HepG2 (cell line): ENCODE data around the gene SRCAP. TPM values are rescaled to one million over a fixed set of nuclear protein-coding genes. Genes with fewer than 3 reads are reported as not detected.

ENCODE experiments used
- CAMTA2 ChIP-seq: sonication (generic); formaldehyde crosslinking; IDR thresholded peaks from 2 replicates; pipeline ENCODE4 v1.4.0; 2020; ENCODE audit warnings: mild to moderate bottlenecking, missing genetic modification reagents, borderline replicate concordance
- CBX5 ChIP-seq: sonication (generic); formaldehyde crosslinking; IDR thresholded peaks from 2 replicates; pipeline ENCODE4 v1.4.0; 2020; ENCODE audit warnings: missing genetic modification reagents, borderline replicate concordance
- KAT7 ChIP-seq: IDR thresholded peaks from 2 replicates; pipeline ENCODE4 v1.6.1; 2018; ENCODE audit warnings: borderline replicate concordance, missing compliant biosample characterization
- NBN ChIP-seq: fragments of 450-650 bp; conservative IDR thresholded peaks from 2 replicates; pipeline ENCODE4 v1.6.1; 2017
- NFATC3 ChIP-seq: sonication (generic); formaldehyde crosslinking; IDR thresholded peaks from 2 replicates; pipeline ENCODE4 v1.5.1; 2020; ENCODE audit warnings: mild to moderate bottlenecking, missing genetic modification reagents
- NR3C1 ChIP-seq: sonication (generic); formaldehyde crosslinking; IDR thresholded peaks from 2 replicates; pipeline ENCODE4 v1.4.0; 2020; ENCODE audit warnings: missing genetic modification reagents
- POGZ ChIP-seq: sonication (generic); formaldehyde crosslinking; IDR thresholded peaks from 2 replicates; pipeline ENCODE4 v1.4.0; 2020; ENCODE audit warnings: mild to moderate bottlenecking, missing genetic modification reagents
- RARA ChIP-seq: IDR thresholded peaks from 2 replicates; pipeline ENCODE4 v1.6.1; 2016; ENCODE audit warnings: missing genetic modification reagents, missing compliant biosample characterization
- SMAD9 ChIP-seq: sonication (generic); formaldehyde crosslinking; IDR thresholded peaks from 2 replicates; pipeline ENCODE4 v1.5.1; 2020; ENCODE audit warnings: mild to moderate bottlenecking, missing genetic modification reagents
- ZBTB2 ChIP-seq: sonication (generic); formaldehyde crosslinking; IDR thresholded peaks from 2 replicates; pipeline ENCODE4 v1.8.0; 2022; ENCODE audit warnings: low read depth, missing genetic modification reagents
- ZNF264 ChIP-seq: sonication (generic); formaldehyde crosslinking; IDR thresholded peaks from 2 replicates; pipeline ENCODE4 v1.4.0; 2020; ENCODE audit warnings: missing genetic modification reagents
- ZNF431 ChIP-seq: sonication (generic); formaldehyde crosslinking; IDR thresholded peaks from 2 replicates; pipeline ENCODE4 v1.9.0; 2022; ENCODE audit warnings: missing genetic modification reagents, low read depth, mild to moderate bottlenecking, borderline replicate concordance
- ZNF501 ChIP-seq: sonication (generic); formaldehyde crosslinking; IDR thresholded peaks from 2 replicates; pipeline ENCODE4 v1.5.1; 2020; ENCODE audit warnings: mild to moderate bottlenecking, moderate library complexity, missing genetic modification reagents
- ZNF709 ChIP-seq: sonication (generic); formaldehyde crosslinking; IDR thresholded peaks from 2 replicates; pipeline ENCODE4 v1.5.0; 2020; ENCODE audit warnings: mild to moderate bottlenecking, missing genetic modification reagents
- ZNF777 ChIP-seq: sonication (generic); formaldehyde crosslinking; IDR thresholded peaks from 2 replicates; pipeline ENCODE4 v1.4.0; 2020; ENCODE audit warnings: missing genetic modification reagents
- ZNF841 ChIP-seq: sonication (generic); formaldehyde crosslinking; IDR thresholded peaks from 2 replicates; pipeline ENCODE4 v1.8.1; 2023; ENCODE audit warnings: missing genetic modification reagents, borderline replicate concordance
- polyA plus RNA-seq, 8 experiments: library from polyadenylated mRNA; depleted of rRNA in 3 of 8; stranded (reverse) in 7 of 8; unstranded in 1 of 8; fragments of >200 nt; fragmentation: Illumina TruSeq in 4 of 8; extraction: Trizol in 4 of 8; gene quantifications; 2 replicates each; pipeline versions ENCODE4 v1.2.1 to v1.2.3, GENCODE V29; 2011 to 2016; ENCODE audit warnings: low read depth in 4 of 8, missing spikeins in 1 of 8, mixed read lengths in 1 of 8; ENCODE audit not compliant: insufficient read depth in 1 of 8
- total RNA-seq, 5 experiments: library from RNA; depleted of rRNA; stranded (reverse); fragments of >200 nt; fragmentation: Illumina TruSeq; extraction: Trizol; gene quantifications; 2 replicates each; pipeline ENCODE4 v1.2.3, GENCODE V29; 2016; ENCODE audit warnings: low read depth in 1 of 5
- TF ChIP-seq, protein P1 (sequence below): IDR thresholded peaks from 2 replicates; pipeline ENCODE4 v1.6.1; 2016; ENCODE audit warnings: low read depth, control low read depth
- TF ChIP-seq, protein P2 (sequence below): IDR thresholded peaks from 2 replicates; pipeline ENCODE4 v1.6.1; 2012; ENCODE audit warnings: low read depth, low read length, improper control_type of control experiment
- TF ChIP-seq, protein P3 (sequence below): sonication (generic); formaldehyde crosslinking; IDR thresholded peaks from 2 replicates; pipeline ENCODE4 v1.5.0; 2020; ENCODE audit warnings: mild to moderate bottlenecking, missing genetic modification reagents, borderline replicate concordance

Gene SRCAP
- total and polyA plus RNA-seq, 2 of the 13 experiments (the other 11 are each of a cell fraction or from before 2014, with no cell fraction given): 4.9 to 9.0 TPM

DNA sequence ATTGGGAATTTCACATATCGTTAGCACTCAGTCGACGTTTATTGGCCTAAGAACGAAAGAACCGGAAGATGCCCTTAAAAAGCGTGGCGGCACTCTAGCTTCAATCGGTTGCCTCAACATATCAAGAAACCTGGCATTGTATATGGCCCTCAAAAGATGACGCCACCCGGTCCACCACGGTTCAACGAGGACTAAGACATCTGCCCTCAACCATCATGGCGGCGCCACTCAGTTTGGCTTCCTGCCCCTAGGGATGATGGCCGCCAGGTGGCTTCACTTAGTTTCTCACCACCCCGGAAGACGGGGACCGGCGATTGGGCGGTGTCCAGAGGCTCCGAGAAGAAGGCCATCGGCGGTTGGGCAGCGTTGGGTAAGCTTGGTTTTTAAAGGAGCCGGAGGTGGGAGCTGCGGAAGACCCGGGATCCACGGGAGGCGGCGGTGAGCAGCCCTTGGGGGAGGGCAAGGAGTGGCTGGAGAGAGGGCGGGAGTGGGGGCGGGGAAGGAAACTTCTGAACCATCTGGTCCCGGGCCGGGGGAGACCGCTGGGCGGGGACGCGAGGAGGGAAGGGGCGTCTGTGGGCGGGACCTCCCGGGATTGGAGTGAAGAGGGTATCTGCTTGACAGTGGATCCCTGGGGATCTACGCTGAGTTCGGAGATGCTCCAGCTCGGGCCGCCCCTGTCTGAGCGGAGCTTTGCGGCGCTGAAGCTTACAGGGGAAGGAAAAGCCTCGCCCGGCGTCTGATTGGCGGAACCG is 48.4 kb upstream of the SRCAP start, which contains the start of gene PRR14 (continued):
- TF ChIP-seq ZNF777 (CRISPR knock-in tag): no peak
- no peak for TF ChIP-seq ZNF841
- peak; percentile 41; the same call in 1 of the 2 replicates for TF ChIP-seq ZNF501
- TF ChIP-seq ZBTB2 (CRISPR knock-in tag): 0 out of 2 replicates have a peak, but pooled peaks have one; percentile 74
- 0 out of 2 replicates have a peak, but pooled peaks have one; percentile 79 for TF ChIP-seq NFATC3 (CRISPR knock-in tag)
- TF ChIP-seq, protein P1, sequence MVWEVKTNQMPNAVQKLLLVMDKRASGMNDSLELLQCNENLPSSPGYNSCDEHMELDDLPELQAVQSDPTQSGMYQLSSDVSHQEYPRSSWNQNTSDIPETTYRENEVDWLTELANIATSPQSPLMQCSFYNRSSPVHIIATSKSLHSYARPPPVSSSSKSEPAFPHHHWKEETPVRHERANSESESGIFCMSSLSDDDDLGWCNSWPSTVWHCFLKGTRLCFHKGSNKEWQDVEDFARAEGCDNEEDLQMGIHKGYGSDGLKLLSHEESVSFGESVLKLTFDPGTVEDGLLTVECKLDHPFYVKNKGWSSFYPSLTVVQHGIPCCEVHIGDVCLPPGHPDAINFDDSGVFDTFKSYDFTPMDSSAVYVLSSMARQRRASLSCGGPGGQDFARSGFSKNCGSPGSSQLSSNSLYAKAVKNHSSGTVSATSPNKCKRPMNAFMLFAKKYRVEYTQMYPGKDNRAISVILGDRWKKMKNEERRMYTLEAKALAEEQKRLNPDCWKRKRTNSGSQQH (CRISPR knock-in tag): peak; percentile 40; the same call in 1 of the 2 replicates
- TF ChIP-seq CBX5 (CRISPR knock-in tag): 0 out of 2 replicates have a peak, but pooled peaks have one; percentile 18
- peak; percentile 94 for TF ChIP-seq POGZ (CRISPR knock-in tag)
- no peak; the same call in 1 of the 2 replicates for TF ChIP-seq RARA
- no peak for TF ChIP-seq KAT7 (CRISPR knock-in tag)
- TF ChIP-seq CAMTA2 (CRISPR knock-in tag): peak; percentile 81; the same call in 1 of the 2 replicates
- no peak for TF ChIP-seq ZNF431 (CRISPR knock-in tag)
- TF ChIP-seq ZNF709 (CRISPR knock-in tag): peak; percentile 85; the same call in 1 of the 2 replicates
- no peak for TF ChIP-seq NR3C1 (CRISPR knock-in tag)
- peak; percentile 13; the same call in 1 of the 2 replicates for TF ChIP-seq ZNF264
- TF ChIP-seq SMAD9 (CRISPR knock-in tag): no peak
- TF ChIP-seq, protein P2, sequence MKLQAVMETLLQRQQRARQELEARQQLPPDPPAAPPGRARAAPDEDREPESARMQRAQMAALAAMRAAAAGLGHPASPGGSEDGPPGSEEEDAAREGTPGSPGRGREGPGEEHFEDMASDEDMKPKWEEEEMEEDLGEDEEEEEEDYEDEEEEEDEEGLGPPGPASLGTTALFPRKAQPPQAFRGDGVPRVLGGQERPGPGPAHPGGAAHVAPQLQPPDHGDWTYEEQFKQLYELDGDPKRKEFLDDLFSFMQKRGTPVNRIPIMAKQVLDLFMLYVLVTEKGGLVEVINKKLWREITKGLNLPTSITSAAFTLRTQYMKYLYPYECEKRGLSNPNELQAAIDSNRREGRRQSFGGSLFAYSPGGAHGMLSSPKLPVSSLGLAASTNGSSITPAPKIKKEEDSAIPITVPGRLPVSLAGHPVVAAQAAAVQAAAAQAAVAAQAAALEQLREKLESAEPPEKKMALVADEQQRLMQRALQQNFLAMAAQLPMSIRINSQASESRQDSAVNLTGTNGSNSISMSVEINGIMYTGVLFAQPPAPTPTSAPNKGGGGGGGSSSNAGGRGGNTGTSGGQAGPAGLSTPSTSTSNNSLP: no peak
- TF ChIP-seq NBN: no peak
- TF ChIP-seq, protein P3, sequence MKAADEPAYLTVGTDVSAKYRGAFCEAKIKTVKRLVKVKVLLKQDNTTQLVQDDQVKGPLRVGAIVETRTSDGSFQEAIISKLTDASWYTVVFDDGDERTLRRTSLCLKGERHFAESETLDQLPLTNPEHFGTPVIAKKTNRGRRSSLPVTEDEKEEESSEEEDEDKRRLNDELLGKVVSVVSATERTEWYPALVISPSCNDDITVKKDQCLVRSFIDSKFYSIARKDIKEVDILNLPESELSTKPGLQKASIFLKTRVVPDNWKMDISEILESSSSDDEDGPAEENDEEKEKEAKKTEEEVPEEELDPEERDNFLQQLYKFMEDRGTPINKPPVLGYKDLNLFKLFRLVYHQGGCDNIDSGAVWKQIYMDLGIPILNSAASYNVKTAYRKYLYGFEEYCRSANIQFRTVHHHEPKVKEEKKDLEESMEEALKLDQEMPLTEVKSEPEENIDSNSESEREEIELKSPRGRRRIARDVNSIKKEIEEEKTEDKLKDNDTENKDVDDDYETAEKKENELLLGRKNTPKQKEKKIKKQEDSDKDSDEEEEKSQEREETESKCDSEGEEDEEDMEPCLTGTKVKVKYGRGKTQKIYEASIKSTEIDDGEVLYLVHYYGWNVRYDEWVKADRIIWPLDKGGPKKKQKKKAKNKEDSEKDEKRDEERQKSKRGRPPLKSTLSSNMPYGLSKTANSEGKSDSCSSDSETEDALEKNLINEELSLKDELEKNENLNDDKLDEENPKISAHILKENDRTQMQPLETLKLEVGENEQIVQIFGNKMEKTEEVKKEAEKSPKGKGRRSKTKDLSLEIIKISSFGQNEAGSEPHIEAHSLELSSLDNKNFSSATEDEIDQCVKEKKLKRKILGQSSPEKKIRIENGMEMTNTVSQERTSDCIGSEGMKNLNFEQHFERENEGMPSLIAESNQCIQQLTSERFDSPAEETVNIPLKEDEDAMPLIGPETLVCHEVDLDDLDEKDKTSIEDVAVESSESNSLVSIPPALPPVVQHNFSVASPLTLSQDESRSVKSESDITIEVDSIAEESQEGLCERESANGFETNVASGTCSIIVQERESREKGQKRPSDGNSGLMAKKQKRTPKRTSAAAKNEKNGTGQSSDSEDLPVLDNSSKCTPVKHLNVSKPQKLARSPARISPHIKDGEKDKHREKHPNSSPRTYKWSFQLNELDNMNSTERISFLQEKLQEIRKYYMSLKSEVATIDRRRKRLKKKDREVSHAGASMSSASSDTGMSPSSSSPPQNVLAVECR (CRISPR knock-in tag): peak; percentile 70; the same call in 1 of the 2 replicates
